D721Med (cell line): ENCODE results near the gene BRICD5.

Experiments
- DNase-seq: peaks from one replicate; pipeline ENCODE4 v3.0.0; 2011; ENCODE audit warnings: low spot score; ENCODE audit not compliant: insufficient read length
- FAIRE-seq: peaks from 2 replicates; lab custom pipeline; 2011; peaks lifted over from hg19 to GRCh38; lab: Jason Lieb, UNC
- CTCF ChIP-seq: IDR thresholded peaks from 2 replicates; pipeline ENCODE4 v1.5.1; 2012; ENCODE audit warnings: mild to moderate bottlenecking, control low read depth; ENCODE audit not compliant: insufficient read depth; ENCODE audit errors: missing control alignments

Gene BRICD5

GRCh38 chr16:2178321-2179106, 32.1 kb downstream of the BRICD5 start:
- FAIRE-seq = no peak
- TF ChIP-seq CTCF = no peak
- no peak for DNase-seq

GRCh38 chr16:2177561-2177960, 33.1 kb downstream of the BRICD5 start:
- DNase-seq (no peak), FAIRE-seq (no peak)
- no peak for TF ChIP-seq CTCF

- no peak for FAIRE-seq
- no peak for DNase-seq
- no peak for TF ChIP-seq CTCF
Measured at GRCh38 chr16:2177101-2177500, 33.6 kb downstream of the BRICD5 start.

GRCh38 chr16:2176047-2176446, 34.6 kb downstream of the BRICD5 start:
- FAIRE-seq (no peak), DNase-seq (no peak)
- TF ChIP-seq CTCF = no peak

- no peak for DNase-seq
- FAIRE-seq = no peak
- no peak for TF ChIP-seq CTCF
Measured at GRCh38 chr16:2175454-2175853, 35.2 kb downstream of the BRICD5 start.

- TF ChIP-seq CTCF = no peak
- DNase-seq (no peak), FAIRE-seq (no peak)
Measured at GRCh38 chr16:2174396-2175131, 36.1 kb downstream of the BRICD5 start.

GRCh38 chr16:2173916-2174315, 36.7 kb downstream of the BRICD5 start:
- FAIRE-seq = no peak
- DNase-seq = no peak
- TF ChIP-seq CTCF = no peak
